ENCODE results near the gene APOBEC3B.

DNA sequence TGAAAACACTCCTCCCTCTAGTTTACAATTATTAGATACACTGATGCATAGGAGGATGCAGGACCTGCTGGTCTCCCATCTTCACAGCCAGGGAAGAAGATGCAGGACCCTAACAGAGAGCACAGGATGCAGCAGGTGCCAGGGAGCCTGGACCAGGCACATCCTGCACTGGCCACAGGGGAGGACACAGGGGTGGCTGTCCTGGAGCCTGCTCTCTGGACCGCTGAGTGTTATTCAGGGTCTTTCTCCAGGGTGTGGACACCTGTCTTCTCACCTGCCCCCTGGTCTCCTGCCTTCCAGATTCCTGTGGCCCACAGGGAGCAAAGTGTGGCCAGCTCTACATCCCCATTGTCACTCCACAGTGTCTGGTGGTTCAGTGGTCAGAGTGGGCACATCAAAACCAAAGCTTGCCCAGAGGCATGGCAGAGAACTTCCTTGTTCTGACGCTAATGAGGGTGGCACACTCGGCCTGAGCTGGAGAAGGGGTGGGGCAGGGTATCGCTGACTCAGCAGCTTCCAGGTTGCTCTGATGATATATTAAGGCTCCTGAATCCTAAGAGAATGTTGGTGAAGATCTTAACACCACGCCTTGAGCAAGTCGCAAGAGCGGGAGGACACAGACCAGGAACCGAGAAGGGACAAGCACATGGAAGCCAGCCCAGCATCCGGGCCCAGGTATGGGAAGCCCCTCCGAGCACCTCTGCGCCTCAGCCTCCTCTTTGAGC is 24.9 kb upstream of the APOBEC3B start, which contains the start of gene APOBEC3A:
- TF ChIP-seq EZH2 (IDR thresholded peaks at IDR 0.05; ENCODE audit: insufficient read depth, poor library complexity, severe bottlenecking) = no peak
- TF ChIP-seq EZH2phosphoT487 (IDR thresholded peaks at IDR 0.05; ENCODE audit: insufficient read depth, low read depth) = no peak

Measured in GM23248 (cell line).